Keratinocyte (primary cell): ENCODE measurements around the gene CXXC4. TPM values are rescaled to one million over a fixed set of nuclear protein-coding genes. Genes with fewer than 3 reads are reported as not detected.
A peak's percentile ranks its signal among the peaks of the same experiment; 100 is the strongest.

Source experiments
- DNase-seq: peaks from one replicate; pipeline ENCODE4 v3.0.0-alpha.2; 2011; ENCODE audit warnings: low read depth, missing footprints, low spot score
- FAIRE-seq: peaks from 2 replicates; lab custom pipeline; 2011; peaks lifted over from hg19 to GRCh38; lab: Jason Lieb, UNC
- H2AFZ ChIP-seq: 2 replicates; pipeline ENCODE4 v1.6.0; 2012; ENCODE audit warnings: low read length, control low read depth, inconsistent platforms; ENCODE audit not compliant: control insufficient read depth
- H3K27ac ChIP-seq: 2 replicates; pipeline ENCODE4 v1.5.1; 2011; ENCODE audit warnings: low read length; ENCODE audit not compliant: control insufficient read depth, insufficient read depth
- H3K27me3 ChIP-seq: 3 replicates; pipeline ENCODE4 v1.6.0; 2011; ENCODE audit warnings: low read length; ENCODE audit not compliant: control insufficient read depth, insufficient read depth; ENCODE audit errors: extremely low read depth
- H3K36me3 ChIP-seq, 2 experiments: 2 replicates in 1 of 2; 3 replicates in 1 of 2; pipeline ENCODE4 v1.5.1; 2011; ENCODE audit warnings: low read length in 2 of 2, mild to moderate bottlenecking in 1 of 2; ENCODE audit not compliant: control insufficient read depth in 2 of 2, insufficient read depth in 2 of 2; ENCODE audit errors: extremely low read depth in 1 of 2
- H3K4me1 ChIP-seq: 3 replicates; pipeline ENCODE4 v1.5.1; 2011; ENCODE audit warnings: low read length; ENCODE audit not compliant: control insufficient read depth, insufficient read depth; ENCODE audit errors: extremely low read depth
- H3K4me2 ChIP-seq: 3 replicates; pipeline ENCODE4 v1.6.0; 2011; ENCODE audit warnings: low read depth, low read length; ENCODE audit not compliant: control insufficient read depth, insufficient read depth; ENCODE audit errors: extremely low read depth
- H3K4me3 ChIP-seq, 3 experiments: fragments of 200-600 bp in 1 of 3; sonication (generic) in 1 of 3; 2 replicates in 2 of 3; 3 replicates in 1 of 3; pipeline ENCODE4 v1.5.1; 2011 to 2016; ENCODE audit warnings: low read length in 3 of 3, mild to moderate bottlenecking in 3 of 3, control low read depth in 2 of 3, inconsistent platforms in 1 of 3, low read depth in 1 of 3, mixed read lengths in 1 of 3, mixed run types in 1 of 3, moderate library complexity in 1 of 3; ENCODE audit not compliant: control insufficient read depth in 2 of 3, insufficient read depth in 2 of 3; ENCODE audit errors: extremely low read depth in 1 of 3
- H3K79me2 ChIP-seq: 2 replicates; pipeline ENCODE4 v1.6.0; 2012; ENCODE audit warnings: low read length; ENCODE audit not compliant: control insufficient read depth, insufficient read depth
- H3K9ac ChIP-seq: 3 replicates; pipeline ENCODE4 v1.6.0; 2011; ENCODE audit warnings: low read length; ENCODE audit not compliant: control insufficient read depth, insufficient read depth; ENCODE audit errors: extremely low read depth
- H3K9me1 ChIP-seq: 3 replicates; pipeline ENCODE4 v1.6.0; 2011; ENCODE audit warnings: low read length; ENCODE audit not compliant: control insufficient read depth, insufficient read depth; ENCODE audit errors: extremely low read depth
- H3K9me3 ChIP-seq: 2 replicates; pipeline ENCODE4 v1.5.1; 2012; ENCODE audit warnings: low read depth, low read length; ENCODE audit not compliant: control insufficient read depth
- H4K20me1 ChIP-seq: 3 replicates; pipeline ENCODE4 v1.6.0; 2011; ENCODE audit warnings: low read length; ENCODE audit not compliant: control insufficient read depth, insufficient read depth; ENCODE audit errors: extremely low read depth
- CTCF ChIP-seq, 3 experiments: IDR thresholded peaks in 1 of 3; conservative IDR thresholded peaks in 1 of 3; optimal IDR thresholded peaks in 1 of 3; 2 replicates in 2 of 3; 3 replicates in 1 of 3; pipeline versions ENCODE3 to v1.5.1; 2011; ENCODE audit warnings: low read length in 3 of 3, mild to moderate bottlenecking in 3 of 3, moderate library complexity in 2 of 3, control low read depth in 1 of 3, inconsistent platforms in 1 of 3; ENCODE audit not compliant: insufficient read depth in 2 of 3; ENCODE audit errors: extremely low read depth in 1 of 3
- EZH2 ChIP-seq: IDR thresholded peaks from one replicate; pipeline ENCODE4 v1.6.1; 2012; ENCODE audit warnings: inconsistent platforms, mild to moderate bottlenecking, low read length, moderate library complexity
- dilution Hi-C: fragments of 300-500 bp; cut with MboI; formaldehyde crosslinking; loops from one replicate; pipeline ENCODE4 v1.7.0; 2020; ENCODE audit warnings: low sequenced_read_pairs; ENCODE audit not compliant: extremely low pct_ligation_motif_present
- polyA plus RNA-seq, 5 experiments: library from polyadenylated mRNA; depleted of rRNA in 3 of 5; stranded (reverse) in 3 of 5; stranded (forward) in 1 of 5; unstranded in 1 of 5; fragments of >200 nt; gene quantifications; 1 replicate in 1 of 5; 2 replicates in 3 of 5; 3 replicates in 1 of 5; pipeline versions ENCODE4 v1.2.1 to v1.2.3, GENCODE V29; 2011 to 2012; ENCODE audit warnings: missing spikeins in 2 of 5, low read depth in 1 of 5, low replicate concordance in 1 of 5

CXXC4 gene
- polyA plus RNA-seq, 1 donor (not counting 4 experiments of a cell fraction or from before 2014, with no cell fraction given) = 0.01 TPM

- FAIRE-seq = no peak
- TF ChIP-seq CTCF (optimal IDR thresholded peaks at IDR 0.05 in 1 of 3, IDR thresholded peaks at IDR 0.05 in 1 of 3, conservative IDR thresholded peaks at IDR 0.05 in 1 of 3; ENCODE audit: extremely low read depth in 1 of 3, insufficient read depth in 2 of 3, low read length in 3 of 3) (no peak), EZH2 (no peak)
- dilution Hi-C loops = no loop called here
Measured at GRCh38 chr4:104500442-104500841, 5.7 kb upstream of the CXXC4 start.

GRCh38 chr4:104494185-104494584 is 509 bp downstream of the CXXC4 start:
- no peaks in the 10 kb centered on the region for H3K4me1 ChIP-seq
- FAIRE-seq (no peak), DNase-seq (no peak)
- no peak overlapping the region for H2AFZ ChIP-seq
- no peaks in the 10 kb centered on the region for H3K36me3 ChIP-seq
- no peaks in the 10 kb centered on the region for H3K79me2 ChIP-seq
- H3K9me1 ChIP-seq = no peaks in the 10 kb centered on the region
- H3K9ac ChIP-seq = no peak overlapping the region
- TF ChIP-seq EZH2 (no peak), CTCF (optimal IDR thresholded peaks at IDR 0.05 in 1 of 3, IDR thresholded peaks at IDR 0.05 in 1 of 3, conservative IDR thresholded peaks at IDR 0.05 in 1 of 3; ENCODE audit: extremely low read depth in 1 of 3, insufficient read depth in 2 of 3, low read length in 3 of 3) (no peak)
- H3K9me3 ChIP-seq = no peaks in the 10 kb centered on the region
- peak overlapping the region; percentile 31 for H3K4me2 ChIP-seq
- dilution Hi-C loops = no loop called here
- H3K27ac ChIP-seq = no peak overlapping the region
- H4K20me1 ChIP-seq = no peaks in the 10 kb centered on the region
- peaks cover 42% of the 10 kb centered on the region for H3K27me3 ChIP-seq
- no peak overlapping the region for H3K4me3 ChIP-seq

More at GRCh38 chr4:104500442-104500841, 5.7 kb upstream of the CXXC4 start:
- Histone ChIP-seq H3K4me1 (no peaks in the 10 kb centered on the region), H3K79me2 (no peaks in the 10 kb centered on the region), H3K4me3 (no peak overlapping the region), H3K36me3 (no peaks in the 10 kb centered on the region), H3K4me2 (no peak overlapping the region), H3K27me3 (peaks cover under 1% of the 10 kb centered on the region), H2AFZ (no peak overlapping the region), H3K9ac (no peak overlapping the region), H3K27ac (no peak overlapping the region), H4K20me1 (no peaks in the 10 kb centered on the region), H3K9me3 (no peaks in the 10 kb centered on the region), H3K9me1 (no peaks in the 10 kb centered on the region)
- no peak for DNase-seq
